GM19238 (cell line): ENCODE data around the gene AADAT.
"Not testable (repeated sequence)": the region's sequence is repeated elsewhere in the genome, so short reads cannot be mapped to it uniquely, and the experiment has no call there.

Source experiments
- DNase-seq: peaks from one replicate; pipeline ENCODE4 v3.0.0; 2011; ENCODE audit warnings: low spot score; ENCODE audit not compliant: insufficient read length

AADAT gene

GRCh38 chr4:170089668-170090351, at the start of gene AADAT:
TSS of gene AADAT (minus strand) at chr4:170089956. CDS start at chr4:170089690, 266 bp downstream.
- peak; percentile 16 for DNase-seq

DNA sequence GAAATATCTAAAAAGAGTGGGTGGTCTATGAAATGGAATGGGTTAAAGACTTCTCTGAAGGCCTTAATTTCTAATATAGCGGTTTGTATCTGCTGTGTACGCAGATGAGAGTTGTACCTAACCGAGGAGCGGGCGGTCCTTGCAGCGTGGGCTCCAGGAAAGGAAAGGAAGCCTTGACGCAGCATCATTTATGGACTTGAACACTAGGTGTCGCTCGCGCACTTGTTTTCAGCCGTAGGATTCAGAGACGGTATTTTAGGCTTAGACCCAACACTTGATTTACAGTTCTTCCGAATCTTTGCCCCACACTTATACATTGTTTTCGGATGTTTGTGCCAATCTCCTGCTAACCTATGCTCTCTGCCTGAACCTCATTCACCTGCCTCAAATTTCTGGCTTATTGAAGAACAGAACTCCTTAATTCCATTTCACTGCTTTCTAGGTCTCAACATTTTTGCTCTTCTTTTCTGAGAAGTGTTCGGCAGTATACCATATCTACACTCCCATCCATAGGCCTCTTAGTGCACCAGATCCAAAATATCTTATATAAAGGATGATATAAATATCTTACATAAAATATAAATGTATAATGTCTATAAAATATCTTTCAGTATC, 48.9 kb upstream of the AADAT start:
- DNase-seq: peak; percentile 55

DNA sequence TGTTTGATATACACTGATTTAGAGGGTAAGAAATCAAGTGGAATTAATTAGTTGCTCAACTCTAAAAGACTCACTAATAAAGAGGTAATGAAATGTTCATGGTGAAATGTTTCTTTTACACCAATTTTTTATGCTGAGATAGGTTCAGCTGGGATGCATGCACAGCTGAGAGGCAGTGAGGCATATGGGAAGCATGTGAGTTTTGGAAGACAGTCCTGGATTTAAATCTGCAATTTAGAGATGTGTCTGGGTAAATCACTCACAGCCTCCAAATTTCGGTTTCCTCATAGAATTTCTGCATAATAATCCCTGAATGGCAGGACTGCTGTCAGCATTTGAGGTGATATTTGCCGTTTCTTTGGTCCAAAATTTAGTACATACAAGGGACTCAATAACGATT, 48.2 kb upstream of the AADAT start:
- no peak for DNase-seq

- DNase-seq: no peak
Observed at GRCh38 chr4:170137466-170137865, 47.7 kb upstream of the AADAT start.

- DNase-seq: no peak
Observed at GRCh38 chr4:170134821-170135220, 45.1 kb upstream of the AADAT start.

GRCh38 chr4:170128219-170128804, 38.6 kb upstream of the AADAT start:
- no peak for DNase-seq

- no peak for DNase-seq
Observed at GRCh38 chr4:170127758-170128157, 38.0 kb upstream of the AADAT start.

DNA sequence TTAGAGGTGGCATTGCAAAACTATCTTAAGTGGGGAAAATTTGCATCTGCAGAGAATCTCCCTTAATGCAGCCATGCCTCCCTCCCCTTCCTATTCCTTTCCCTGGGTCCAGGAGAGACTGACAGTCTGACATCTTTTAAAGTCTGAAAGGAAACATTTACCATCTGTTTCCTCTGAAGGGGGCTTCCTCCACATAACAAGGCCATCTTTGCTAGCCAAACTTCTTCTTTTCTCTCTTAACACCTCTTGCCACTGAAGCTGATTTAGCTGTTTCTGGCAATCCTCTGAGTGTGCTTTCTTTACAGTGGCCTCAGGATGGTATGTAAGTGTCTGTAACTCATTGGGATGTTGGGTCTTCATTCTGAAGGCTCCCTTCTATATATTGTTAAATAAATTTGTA, 34.6 kb upstream of the AADAT start:
- DNase-seq: no peak

DNA sequence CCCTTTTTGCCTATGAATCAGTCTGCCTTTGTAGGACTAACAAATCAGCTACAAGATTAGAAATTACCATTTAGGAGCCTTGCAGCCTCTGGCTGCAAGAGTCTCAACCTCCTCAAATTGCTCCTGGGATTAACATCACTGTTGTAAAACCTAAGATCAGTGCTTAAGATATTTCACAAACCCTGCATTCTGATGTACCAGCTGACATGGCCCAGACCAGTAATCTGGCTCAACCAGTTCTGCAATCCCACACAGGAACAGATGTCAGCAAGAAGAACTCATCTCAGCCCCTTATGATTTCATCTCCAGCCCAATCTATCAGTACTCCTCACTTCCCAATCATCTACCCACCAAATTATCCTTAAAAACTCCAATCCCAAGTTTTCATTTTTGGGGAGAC, 32.5 kb upstream of the AADAT start:
- DNase-seq: no peak

- no peak for DNase-seq
Observed at GRCh38 chr4:170114636-170115035, 24.9 kb upstream of the AADAT start.

GRCh38 chr4:170114183-170114582, 24.4 kb upstream of the AADAT start:
- DNase-seq: not testable (repeated sequence)

GRCh38 chr4:170111546-170111945, 21.8 kb upstream of the AADAT start:
- no peak for DNase-seq

DNA sequence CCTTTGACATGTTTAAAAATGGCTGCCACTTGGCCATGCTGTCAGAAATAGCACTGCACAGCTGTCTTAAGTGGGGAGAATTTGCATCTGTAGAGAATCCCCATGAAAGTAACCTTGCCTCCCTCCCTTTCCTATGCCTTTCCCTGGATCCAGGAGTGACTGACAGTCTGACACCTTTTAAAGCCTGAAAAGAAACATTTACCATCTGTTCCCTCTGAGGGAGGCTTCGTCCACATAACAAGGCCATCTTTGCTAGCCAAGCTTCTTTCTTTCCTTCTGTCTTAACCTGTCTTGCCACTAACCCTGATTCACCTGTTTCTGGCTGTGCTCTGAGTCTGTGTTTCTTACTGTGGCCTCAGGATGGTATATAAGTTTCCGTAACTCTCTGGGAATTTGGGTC, 21.3 kb upstream of the AADAT start:
- DNase-seq: no peak

DNA sequence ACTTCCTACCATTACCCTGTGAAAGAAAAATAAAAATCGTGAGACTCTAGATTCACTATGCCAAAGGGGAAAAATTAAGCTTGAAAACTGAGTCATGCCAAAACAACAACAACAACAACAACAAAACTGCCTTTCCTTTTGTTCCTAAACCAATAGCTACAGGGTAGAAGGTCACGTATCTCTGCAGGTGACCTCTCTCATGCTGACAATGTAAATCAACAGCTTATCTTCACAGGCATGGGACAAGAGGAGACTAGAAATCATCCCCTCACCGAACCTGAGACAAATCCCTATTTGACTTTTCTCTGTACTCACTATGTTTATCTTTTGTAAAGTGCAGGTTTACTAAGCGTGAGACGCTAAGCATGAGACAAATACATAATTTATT, 20.5 kb upstream of the AADAT start:
- no peak for DNase-seq

- DNase-seq: no peak
Observed at GRCh38 chr4:170109586-170110284, 20.0 kb upstream of the AADAT start.

GRCh38 chr4:170106900-170107299, 17.1 kb upstream of the AADAT start:
- DNase-seq: no peak

- DNase-seq: no peak
Observed at GRCh38 chr4:170102426-170102825, 12.7 kb upstream of the AADAT start.

DNA sequence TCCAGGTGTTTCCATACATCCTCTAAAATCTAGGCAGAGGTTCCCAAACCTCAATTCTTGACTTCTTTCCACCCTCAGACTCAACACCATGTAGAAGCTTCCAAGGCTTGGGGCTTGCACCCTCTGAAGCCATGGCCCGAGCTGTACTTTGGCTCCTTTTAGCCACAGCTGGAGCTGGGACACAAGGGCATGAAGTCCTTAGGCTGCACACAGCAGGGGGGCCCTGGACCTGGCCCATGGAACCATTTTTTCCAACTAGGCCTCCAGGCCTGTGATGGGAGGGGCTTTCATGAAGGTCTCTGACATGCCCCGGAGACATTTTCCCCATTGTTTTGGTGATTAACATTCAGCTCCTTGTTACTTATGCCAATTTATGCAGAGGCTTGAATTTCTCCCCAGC, 8.4 kb upstream of the AADAT start:
- not testable (repeated sequence) for DNase-seq

DNA sequence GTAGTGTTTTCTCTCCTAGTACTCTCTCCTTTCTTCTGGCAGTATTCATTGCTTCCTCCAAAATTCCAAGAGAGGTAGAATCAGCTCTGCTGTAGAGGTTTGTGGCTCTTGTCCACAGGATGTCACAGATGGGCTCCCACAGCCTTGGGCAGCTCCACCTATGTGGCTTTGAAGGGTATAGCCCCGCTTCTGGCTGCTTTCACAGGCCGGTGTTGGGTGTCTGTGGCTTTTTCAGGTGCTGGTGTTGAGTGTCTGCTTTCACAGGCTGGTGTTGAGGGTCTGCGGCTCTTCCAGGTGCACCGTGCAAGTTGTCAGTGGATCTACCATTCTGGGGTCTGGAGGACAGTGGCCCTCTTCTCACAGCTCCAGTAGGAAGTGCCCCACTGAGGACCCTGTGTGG, 7.9 kb upstream of the AADAT start:
- no peak for DNase-seq

- no peak for DNase-seq
Observed at GRCh38 chr4:170093973-170094535, 4.3 kb upstream of the AADAT start.

DNA sequence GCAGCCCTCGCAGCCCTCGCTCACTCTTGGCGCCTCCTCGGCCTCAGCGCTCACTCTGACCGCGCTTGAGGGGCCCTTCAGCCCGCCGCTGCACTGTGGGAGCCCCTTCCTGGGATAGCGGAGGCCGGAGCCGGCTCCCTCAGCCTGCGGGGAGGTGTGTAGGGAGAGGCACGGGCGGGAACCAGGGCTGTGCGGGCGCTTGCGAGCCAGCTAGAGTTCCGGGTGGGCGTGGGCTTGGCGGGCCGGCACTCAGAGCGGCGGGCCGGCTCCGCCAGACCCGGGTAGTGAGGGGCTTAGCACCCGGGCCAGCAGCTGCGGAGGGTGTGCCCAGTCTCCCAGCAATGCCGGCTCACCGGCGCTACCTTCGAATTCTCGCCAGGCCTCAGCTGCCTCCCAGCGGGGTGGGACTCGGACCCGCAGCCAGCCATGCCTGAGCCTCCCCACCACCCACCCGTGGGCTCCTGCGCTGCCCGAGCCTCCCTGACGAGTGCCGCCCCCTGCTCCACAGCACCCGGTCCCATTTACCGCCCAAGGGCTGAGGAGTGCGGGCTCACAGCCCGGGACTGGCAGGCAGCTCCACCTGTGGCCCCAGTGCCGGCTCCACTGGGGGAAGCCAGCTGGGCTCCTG, 1.4 kb upstream of the AADAT start:
- no peak for DNase-seq
